DND-41 (cell line): ENCODE measurements around the gene DNA2.

ENCODE experiments used
- EZH2 ChIP-seq: IDR thresholded peaks from 3 replicates; pipeline ENCODE4 v1.6.1; 2012; ENCODE audit warnings: borderline replicate concordance, low read depth, mild to moderate bottlenecking, moderate library complexity, low read length, inconsistent platforms; ENCODE audit not compliant: severe bottlenecking
- TF ChIP-seq, protein P1 (sequence below): IDR thresholded peaks from 2 replicates; pipeline ENCODE4 v1.5.1; 2012; ENCODE audit warnings: borderline replicate concordance, low read length, moderate library complexity, mild to moderate bottlenecking; ENCODE audit not compliant: poor library complexity, severe bottlenecking; ENCODE audit errors: extremely low read depth

GRCh38 chr10:68442971-68443370 lies 28.8 kb downstream of the DNA2 start:
- no peak for TF ChIP-seq EZH2
- TF ChIP-seq, protein P1, sequence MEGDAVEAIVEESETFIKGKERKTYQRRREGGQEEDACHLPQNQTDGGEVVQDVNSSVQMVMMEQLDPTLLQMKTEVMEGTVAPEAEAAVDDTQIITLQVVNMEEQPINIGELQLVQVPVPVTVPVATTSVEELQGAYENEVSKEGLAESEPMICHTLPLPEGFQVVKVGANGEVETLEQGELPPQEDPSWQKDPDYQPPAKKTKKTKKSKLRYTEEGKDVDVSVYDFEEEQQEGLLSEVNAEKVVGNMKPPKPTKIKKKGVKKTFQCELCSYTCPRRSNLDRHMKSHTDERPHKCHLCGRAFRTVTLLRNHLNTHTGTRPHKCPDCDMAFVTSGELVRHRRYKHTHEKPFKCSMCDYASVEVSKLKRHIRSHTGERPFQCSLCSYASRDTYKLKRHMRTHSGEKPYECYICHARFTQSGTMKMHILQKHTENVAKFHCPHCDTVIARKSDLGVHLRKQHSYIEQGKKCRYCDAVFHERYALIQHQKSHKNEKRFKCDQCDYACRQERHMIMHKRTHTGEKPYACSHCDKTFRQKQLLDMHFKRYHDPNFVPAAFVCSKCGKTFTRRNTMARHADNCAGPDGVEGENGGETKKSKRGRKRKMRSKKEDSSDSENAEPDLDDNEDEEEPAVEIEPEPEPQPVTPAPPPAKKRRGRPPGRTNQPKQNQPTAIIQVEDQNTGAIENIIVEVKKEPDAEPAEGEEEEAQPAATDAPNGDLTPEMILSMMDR, result no peak
